Coronary artery (tissue), 2 donors: ENCODE data around the gene NGRN.

Source experiments
- DNase-seq: peaks from one replicate; pipeline ENCODE4 v3.0.0-alpha.2; 2017; ENCODE audit warnings: low spot score
- H3K27ac ChIP-seq, 2 donors: fragments of 200-600 bp; sonication (generic); one replicate each; pipeline ENCODE4 v1.5.1; 2016 to 2019
- H3K4me3 ChIP-seq: fragments of 200-600 bp; sonication (generic); 2 replicates; pipeline ENCODE4 v1.5.1; 2016; ENCODE audit warnings: mild to moderate bottlenecking, moderate library complexity
- TF ChIP-seq, protein P1 (sequence below): fragments of 200-600 bp; sonication (generic); IDR thresholded peaks from one replicate; pipeline ENCODE4 v1.5.1; 2019; ENCODE audit warnings: antibody characterized with exemption

NGRN gene

DNA sequence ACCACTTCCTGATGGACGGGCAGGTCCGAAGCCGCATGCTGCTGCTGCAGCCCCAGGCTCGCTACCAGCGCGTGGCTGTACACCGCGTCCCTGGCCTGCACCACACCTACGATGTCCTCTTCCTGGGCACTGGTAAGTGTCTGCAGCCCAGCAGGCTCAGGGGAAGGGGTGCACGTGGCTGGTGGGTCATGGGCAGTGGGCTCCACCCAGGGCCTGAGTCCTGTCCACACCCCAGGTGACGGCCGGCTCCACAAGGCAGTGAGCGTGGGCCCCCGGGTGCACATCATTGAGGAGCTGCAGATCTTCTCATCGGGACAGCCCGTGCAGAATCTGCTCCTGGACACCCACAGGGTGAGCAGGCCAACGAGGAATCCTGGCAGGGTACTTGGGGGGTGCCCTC, 40.4 kb upstream of the NGRN start:
- Histone ChIP-seq H3K4me3 (no peak overlapping the region), H3K27ac (no peak overlapping the region)
- no peak for DNase-seq
- TF ChIP-seq, protein P1, sequence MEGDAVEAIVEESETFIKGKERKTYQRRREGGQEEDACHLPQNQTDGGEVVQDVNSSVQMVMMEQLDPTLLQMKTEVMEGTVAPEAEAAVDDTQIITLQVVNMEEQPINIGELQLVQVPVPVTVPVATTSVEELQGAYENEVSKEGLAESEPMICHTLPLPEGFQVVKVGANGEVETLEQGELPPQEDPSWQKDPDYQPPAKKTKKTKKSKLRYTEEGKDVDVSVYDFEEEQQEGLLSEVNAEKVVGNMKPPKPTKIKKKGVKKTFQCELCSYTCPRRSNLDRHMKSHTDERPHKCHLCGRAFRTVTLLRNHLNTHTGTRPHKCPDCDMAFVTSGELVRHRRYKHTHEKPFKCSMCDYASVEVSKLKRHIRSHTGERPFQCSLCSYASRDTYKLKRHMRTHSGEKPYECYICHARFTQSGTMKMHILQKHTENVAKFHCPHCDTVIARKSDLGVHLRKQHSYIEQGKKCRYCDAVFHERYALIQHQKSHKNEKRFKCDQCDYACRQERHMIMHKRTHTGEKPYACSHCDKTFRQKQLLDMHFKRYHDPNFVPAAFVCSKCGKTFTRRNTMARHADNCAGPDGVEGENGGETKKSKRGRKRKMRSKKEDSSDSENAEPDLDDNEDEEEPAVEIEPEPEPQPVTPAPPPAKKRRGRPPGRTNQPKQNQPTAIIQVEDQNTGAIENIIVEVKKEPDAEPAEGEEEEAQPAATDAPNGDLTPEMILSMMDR: no peak

GRCh38 chr15:90225504-90226234, 39.8 kb upstream of the NGRN start:
- TF ChIP-seq, protein P1: no peak
- no peak overlapping the region for H3K27ac ChIP-seq
- no peak overlapping the region for H3K4me3 ChIP-seq
- no peak for DNase-seq

- H3K27ac ChIP-seq: no peak overlapping the region
- TF ChIP-seq, protein P1: no peak
- DNase-seq: no peak
- H3K4me3 ChIP-seq: no peak overlapping the region
Observed at GRCh38 chr15:90227336-90227735, 38.1 kb upstream of the NGRN start.

- DNase-seq: no peak
- TF ChIP-seq, protein P1: no peak
- Histone ChIP-seq H3K4me3 (no peak overlapping the region), H3K27ac (no peak overlapping the region)
Observed at GRCh38 chr15:90227816-90228772, 37.4 kb upstream of the NGRN start.

- Histone ChIP-seq H3K27ac (no peak overlapping the region), H3K4me3 (no peak overlapping the region)
- TF ChIP-seq, protein P1: no peak
- DNase-seq: no peak
Observed at GRCh38 chr15:90228960-90229359, 36.5 kb upstream of the NGRN start.

GRCh38 chr15:90230071-90230494, 35.4 kb upstream of the NGRN start:
- Histone ChIP-seq H3K4me3 (peak overlapping the region; percentile 10), H3K27ac (peak overlapping the region in 1 of 2 donors; percentile 2)
- TF ChIP-seq, protein P1: no peak
- DNase-seq: no peak
